Activated CD8-positive, alpha-beta T cell treated with anti-CD3 and anti-CD28 coated beads for 36 hours (primary cell): ENCODE measurements around the gene DSTN. TPM values are rescaled to one million over a fixed set of nuclear protein-coding genes. Genes with fewer than 3 reads are reported as not detected.
"Not testable (repeated sequence)": the region's sequence is repeated elsewhere in the genome, so short reads cannot be mapped to it uniquely, and the experiment has no call there.

ENCODE experiments used
- ATAC-seq: fragments of 200-7000 bp; cut with Tn5 transposase; one replicate; pipeline ENCODE4 v1.10.0; 2021; ENCODE audit warnings: mild to moderate bottlenecking, moderate library complexity
- CTCF ChIA-PET: fragments of 350-600 bp; sonication (Branson Sonifier 250); formaldehyde crosslinking; loops from one replicate; lab custom pipeline; 2021; ENCODE audit warnings: antibody characterized with exemption; lab: Charles Lee
- POLR2A ChIA-PET: fragments of 350-600 bp; sonication (Branson Sonifier 250); formaldehyde crosslinking; loops from one replicate; lab custom pipeline; 2021; ENCODE audit warnings: antibody characterized with exemption; lab: Charles Lee
- DNase-seq: peaks from one replicate; pipeline ENCODE4 v3.0.0-alpha.2; 2020
- H3K27ac Mint-ChIP-seq: one replicate; pipeline ENCODE4 v1.8.0; 2021; ENCODE audit warnings: mild to moderate bottlenecking, mixed read lengths
- H3K27me3 Mint-ChIP-seq: one replicate; pipeline ENCODE4 v1.8.0; 2021; ENCODE audit warnings: mixed read lengths
- H3K36me3 Mint-ChIP-seq: one replicate; pipeline ENCODE4 v1.8.0; 2021; ENCODE audit warnings: low read depth, mixed read lengths
- H3K4me1 Mint-ChIP-seq: one replicate; pipeline ENCODE4 v1.8.0; 2021; ENCODE audit warnings: low read depth, mixed read lengths
- H3K4me3 Mint-ChIP-seq: one replicate; pipeline ENCODE4 v1.8.0; 2021; ENCODE audit warnings: mild to moderate bottlenecking, moderate library complexity, mixed read lengths
- H3K9me3 Mint-ChIP-seq: one replicate; pipeline ENCODE4 v1.8.0; 2021; ENCODE audit warnings: mixed read lengths
- CTCF ChIP-seq: fragments of 200-600 bp; IDR thresholded peaks from one replicate; pipeline ENCODE4 v1.8.0; 2022; ENCODE audit warnings: antibody characterized with exemption, mild to moderate bottlenecking
- intact Hi-C: fragments of 100-400 bp; cut with micrococcal nuclease; formaldehyde crosslinking; loops from one replicate; pipeline ENCODE4 v1.10.0; 2022
- total RNA-seq, 2 experiments: library from RNA; stranded (reverse); gene quantifications; one replicate each; pipeline ENCODE4 v1.2.3, GENCODE V29; 2021

Gene DSTN
- total RNA-seq, 2 experiments from 2014 or later, result 55.5 to 56.4 TPM

GRCh38 chr20:17658648-17658993, 88.7 kb downstream of the DSTN start:
- no peak for TF ChIP-seq CTCF
- DNase-seq (no peak), ATAC-seq (no peak)
- H3K36me3 Mint-ChIP-seq, result peaks cover 34% of the 10 kb centered on the region
- intact Hi-C loops, result no loop called here
- ChIA-PET CTCF (no interaction called here), POLR2A (no interaction called here)
- peaks cover 10% of the 10 kb centered on the region for H3K9me3 Mint-ChIP-seq
- H3K27me3 Mint-ChIP-seq, result no peaks in the 10 kb centered on the region
- H3K27ac Mint-ChIP-seq, result no peak overlapping the region
- H3K4me1 Mint-ChIP-seq, result peaks cover 41% of the 10 kb centered on the region
- H3K4me3 Mint-ChIP-seq, result no peak overlapping the region

GRCh38 chr20:17659344-17659743, 89.5 kb downstream of the DSTN start:
- ATAC-seq, H3K4me3 Mint-ChIP-seq, POLR2A ChIA-PET, H3K27ac Mint-ChIP-seq, H3K27me3 Mint-ChIP-seq, DNase-seq, H3K9me3 Mint-ChIP-seq, CTCF ChIA-PET, intact Hi-C loops: not testable (repeated sequence)
- H3K36me3 Mint-ChIP-seq, result peaks cover 36% of the 10 kb centered on the region
- peaks cover 48% of the 10 kb centered on the region for H3K4me1 Mint-ChIP-seq

Other genes starting within 250 kb of the DSTN start
- under 1 TPM; 0.18 TPM for gene BFSP1, start 38.7 kb upstream of the DSTN start, total RNA-seq
- 10 to 100 TPM; 35.2 to 35.9 TPM for gene RRBP1, start 112.2 kb downstream of the DSTN start, total RNA-seq
- gene BANF2, start 129.9 kb downstream of the DSTN start, total RNA-seq, result not detected